ENCODE data around the gene FIBCD1.
A peak's percentile ranks its signal among the peaks of the same experiment; 100 is the strongest.

The FIBCD1 gene

GRCh38 chr9:130933114-130934046 lies 5.7 kb downstream of the FIBCD1 start:
- FAIRE-seq = no peak
- DNase-seq (ENCODE audit: insufficient read length, low spot score) = peak; percentile 53
- TF ChIP-seq POLR2A (IDR thresholded peaks at IDR 0.05; ENCODE audit: low read depth, low read length) = no peak

- no peak for DNase-seq (ENCODE audit: insufficient read length, low spot score)
- TF ChIP-seq POLR2A (IDR thresholded peaks at IDR 0.05; ENCODE audit: low read depth, low read length) = no peak
- no peak for FAIRE-seq
Measured at GRCh38 chr9:130932255-130933079, 6.6 kb downstream of the FIBCD1 start.

- DNase-seq (ENCODE audit: insufficient read length, low spot score) = no peak
- TF ChIP-seq POLR2A (IDR thresholded peaks at IDR 0.05; ENCODE audit: low read depth, low read length) = no peak
- no peak for FAIRE-seq
Measured at GRCh38 chr9:130931508-130932254, 7.4 kb downstream of the FIBCD1 start.

- DNase-seq (ENCODE audit: insufficient read length, low spot score) = no peak
- TF ChIP-seq POLR2A (IDR thresholded peaks at IDR 0.05; ENCODE audit: low read depth, low read length) = no peak
- FAIRE-seq = no peak
Measured at GRCh38 chr9:130930804-130931349, 8.2 kb downstream of the FIBCD1 start.

GRCh38 chr9:130930132-130930803 lies 8.8 kb downstream of the FIBCD1 start:
- DNase-seq (ENCODE audit: insufficient read length, low spot score) (no peak), FAIRE-seq (no peak)
- TF ChIP-seq POLR2A (IDR thresholded peaks at IDR 0.05; ENCODE audit: low read depth, low read length) = no peak

GRCh38 chr9:130929571-130930038 lies 9.4 kb downstream of the FIBCD1 start:
- no peak for TF ChIP-seq POLR2A (IDR thresholded peaks at IDR 0.05; ENCODE audit: low read depth, low read length)
- DNase-seq (ENCODE audit: insufficient read length, low spot score) = no peak
- no peak for FAIRE-seq

GRCh38 chr9:130927995-130928900 lies 10.8 kb downstream of the FIBCD1 start:
- no peak for TF ChIP-seq POLR2A (IDR thresholded peaks at IDR 0.05; ENCODE audit: low read depth, low read length)
- FAIRE-seq (no peak), DNase-seq (ENCODE audit: insufficient read length, low spot score) (peak; percentile 49)

- TF ChIP-seq POLR2A (IDR thresholded peaks at IDR 0.05; ENCODE audit: low read depth, low read length) = no peak
- DNase-seq (ENCODE audit: insufficient read length, low spot score) (no peak), FAIRE-seq (no peak)
Measured at GRCh38 chr9:130927338-130927737, 11.7 kb downstream of the FIBCD1 start.

- FAIRE-seq = no peak
- no peak for DNase-seq (ENCODE audit: insufficient read length, low spot score)
- TF ChIP-seq POLR2A (IDR thresholded peaks at IDR 0.05; ENCODE audit: low read depth, low read length) = no peak
Measured at GRCh38 chr9:130925050-130925678, 13.9 kb downstream of the FIBCD1 start.

- TF ChIP-seq POLR2A (IDR thresholded peaks at IDR 0.05; ENCODE audit: low read depth, low read length) = no peak
- no peak for FAIRE-seq
- DNase-seq (ENCODE audit: insufficient read length, low spot score) = no peak
Measured at GRCh38 chr9:130924448-130924788, 14.6 kb downstream of the FIBCD1 start.

GRCh38 chr9:130923611-130924447 lies 15.2 kb downstream of the FIBCD1 start:
- DNase-seq (ENCODE audit: insufficient read length, low spot score) = no peak
- TF ChIP-seq POLR2A (IDR thresholded peaks at IDR 0.05; ENCODE audit: low read depth, low read length) = no peak
- FAIRE-seq = no peak

All from H54 (cell line).